Right forelimb (tissue), 1 donor: ENCODE data around the gene METTL13.

ENCODE experiments used
- DNase-seq: peaks from one replicate; pipeline ENCODE4 v3.0.0-alpha.2; 2018

METTL13 gene

GRCh38 chr1:171781176-171781875 lies at the start of gene METTL13:
METTL13 (plus strand) TSS chr1:171781660; CDS start chr1:171781968, 308 bp downstream.
- DNase-seq = peak; percentile 98

GRCh38 chr1:171736196-171736595 lies 45.3 kb upstream of the METTL13 start:
- no peak for DNase-seq

GRCh38 chr1:171738911-171739310 lies 42.5 kb upstream of the METTL13 start:
- DNase-seq = no peak

GRCh38 chr1:171739656-171740055 lies 41.8 kb upstream of the METTL13 start:
- DNase-seq = no peak

- DNase-seq = no peak
These were observed 41.0 kb upstream of the METTL13 start for GRCh38 chr1:171740356-171740863.

- DNase-seq = peak; percentile 60
These were observed 40.2 kb upstream of the METTL13 start for GRCh38 chr1:171740987-171741871.

- peak; percentile 93 for DNase-seq
These were observed 39.4 kb upstream of the METTL13 start, which contains the start of gene VAMP4 for GRCh38 chr1:171741872-171742576. VAMP4 (minus strand) TSS chr1:171742065; CDS start chr1:171738414, 3,651 bp downstream.

GRCh38 chr1:171742577-171742922 lies 38.9 kb upstream of the METTL13 start:
- DNase-seq = peak; percentile 61

- DNase-seq = no peak
These were observed 38.2 kb upstream of the METTL13 start for GRCh38 chr1:171743081-171743870.

- no peak for DNase-seq
These were observed 36.5 kb upstream of the METTL13 start for GRCh38 chr1:171744986-171745385.

- DNase-seq = no peak
These were observed 32.8 kb upstream of the METTL13 start for GRCh38 chr1:171748651-171749050.

GRCh38 chr1:171751221-171751620 lies 30.2 kb upstream of the METTL13 start:
- no peak for DNase-seq

- DNase-seq = no peak
These were observed 28.3 kb upstream of the METTL13 start for GRCh38 chr1:171753182-171753581.

- no peak for DNase-seq
These were observed 27.6 kb upstream of the METTL13 start for GRCh38 chr1:171753685-171754352.

- no peak for DNase-seq
These were observed 27.1 kb upstream of the METTL13 start for GRCh38 chr1:171754353-171754705.

GRCh38 chr1:171754971-171755370 lies 26.5 kb upstream of the METTL13 start:
- DNase-seq = no peak

- DNase-seq = no peak
These were observed 24.6 kb upstream of the METTL13 start for GRCh38 chr1:171756856-171757255.

GRCh38 chr1:171758011-171758410 lies 23.4 kb upstream of the METTL13 start:
- DNase-seq = no peak

GRCh38 chr1:171762143-171762563 lies 19.3 kb upstream of the METTL13 start:
- no peak for DNase-seq

- no peak for DNase-seq
These were observed 17.7 kb upstream of the METTL13 start for GRCh38 chr1:171763764-171764163.

- no peak for DNase-seq
These were observed 12.3 kb upstream of the METTL13 start for GRCh38 chr1:171769171-171769570.

- DNase-seq = no peak
These were observed 11.7 kb upstream of the METTL13 start for GRCh38 chr1:171769754-171770153.
